GM23338 (cell line): Measurements from ENCODE around the gene CYP46A1. TPM values are rescaled to one million over a fixed set of nuclear protein-coding genes. Genes with fewer than 3 reads are reported as not detected.

Experiments
- ATAC-seq: fragments of 200-7000 bp; cut with Tn5 transposase; 3 replicates; pipeline ENCODE4 v1.9.1; 2020
- DNase-seq: peaks from one replicate; pipeline ENCODE4 v3.0.0-alpha.2; 2015; ENCODE audit warnings: low spot score
- H2AFZ ChIP-seq: fragments of 200-600 bp; sonication (generic); 2 replicates; pipeline ENCODE4 v1.8.0; 2016; ENCODE audit warnings: antibody characterized with exemption, mild to moderate bottlenecking, moderate library complexity
- H3F3A ChIP-seq: fragments of 200-600 bp; sonication (generic); replicated peaks from 2 replicates; pipeline ENCODE4 v1.8.0; 2017; ENCODE audit warnings: antibody characterized with exemption, mixed run types, low read depth
- H3K27ac ChIP-seq: fragments of 200-600 bp; sonication (generic); 2 replicates; pipeline ENCODE4 v1.6.1; 2016; ENCODE audit warnings: low read depth
- H3K27me3 ChIP-seq: fragments of 200-600 bp; sonication (generic); 2 replicates; pipeline ENCODE4 v1.8.0; 2016; ENCODE audit warnings: mild to moderate bottlenecking, mixed run types, moderate library complexity; ENCODE audit not compliant: insufficient read depth
- H3K36me3 ChIP-seq: fragments of 200-600 bp; sonication (generic); 2 replicates; pipeline ENCODE4 v1.8.0; 2016; ENCODE audit warnings: mild to moderate bottlenecking; ENCODE audit not compliant: insufficient read depth
- H3K4me1 ChIP-seq: fragments of 200-600 bp; sonication (generic); 2 replicates; pipeline ENCODE4 v1.8.0; 2016; ENCODE audit warnings: mild to moderate bottlenecking, moderate library complexity; ENCODE audit not compliant: insufficient read depth
- H3K4me2 ChIP-seq: fragments of 200-600 bp; sonication (generic); 2 replicates; pipeline ENCODE4 v1.7.1; 2017; ENCODE audit warnings: mixed run types
- H3K4me3 ChIP-seq: fragments of 200-600 bp; sonication (generic); 2 replicates; pipeline ENCODE4 v1.6.1; 2016; ENCODE audit warnings: mixed run types
- H3K79me2 ChIP-seq: fragments of 200-600 bp; sonication (generic); replicated peaks from 2 replicates; pipeline ENCODE4 v1.8.0; 2017; ENCODE audit warnings: mild to moderate bottlenecking; ENCODE audit not compliant: insufficient read depth
- H3K9me2 ChIP-seq: fragments of 200-600 bp; sonication (generic); 2 replicates; pipeline ENCODE4 v1.8.0; 2017; ENCODE audit not compliant: insufficient read depth
- H4K20me1 ChIP-seq: fragments of 200-600 bp; sonication (generic); replicated peaks from 2 replicates; pipeline ENCODE4 v1.8.0; 2017; ENCODE audit warnings: mild to moderate bottlenecking; ENCODE audit not compliant: insufficient read depth
- H3K27ac Mint-ChIP-seq: 2 replicates; pipeline ENCODE4 v1.8.0; 2020; ENCODE audit warnings: inconsistent platforms, mild to moderate bottlenecking, moderate library complexity, mixed read lengths
- H3K27me3 Mint-ChIP-seq: 3 replicates; pipeline ENCODE4 v1.8.0; 2022; ENCODE audit warnings: low read depth, mild to moderate bottlenecking, moderate library complexity, mixed read lengths, inconsistent platforms; ENCODE audit not compliant: insufficient read depth, poor library complexity
- H3K36me3 Mint-ChIP-seq: 3 replicates; pipeline ENCODE4 v1.8.0; 2021; ENCODE audit warnings: low read depth, mild to moderate bottlenecking, inconsistent platforms, moderate library complexity, mixed read lengths
- H3K4me1 Mint-ChIP-seq: 3 replicates; pipeline ENCODE4 v1.8.0; 2020; ENCODE audit warnings: mild to moderate bottlenecking, inconsistent platforms, mixed read lengths
- H3K4me3 Mint-ChIP-seq: 3 replicates; pipeline ENCODE4 v1.8.0; 2021; ENCODE audit warnings: moderate library complexity, mild to moderate bottlenecking, inconsistent platforms, mixed read lengths
- H3K9me3 Mint-ChIP-seq: 3 replicates; pipeline ENCODE4 v1.8.0; 2020; ENCODE audit warnings: moderate library complexity, mild to moderate bottlenecking, inconsistent platforms, mixed read lengths
- CREB1 ChIP-seq: fragments of 250-450 bp; sonication (Bioruptor Pico); IDR thresholded peaks from 2 replicates; pipeline ENCODE4 v1.5.0; 2020; ENCODE audit warnings: low read depth, mild to moderate bottlenecking, moderate library complexity
- CTCF ChIP-seq, 2 experiments: fragments of 200-600 bp in 1 of 2; sonication (generic) in 1 of 2; conservative IDR thresholded peaks; 2 replicates each; pipeline versions ENCODE4 v1.5.1 to v1.6.1; 2016 to 2017; ENCODE audit warnings: antibody characterized with exemption in 2 of 2, low read depth in 2 of 2, mild to moderate bottlenecking in 2 of 2, moderate library complexity in 1 of 2
- ETS1 ChIP-seq: IDR thresholded peaks from 2 replicates; pipeline ENCODE4 v1.6.1; 2016; ENCODE audit warnings: antibody characterized with exemption
- EZH2 ChIP-seq: fragments of 200-600 bp; sonication (generic); IDR thresholded peaks from one replicate; pipeline ENCODE4 v1.8.0; 2017; ENCODE audit warnings: antibody characterized with exemption, mild to moderate bottlenecking, low read depth; ENCODE audit not compliant: unreplicated experiment
- EZH2phosphoT487 ChIP-seq: fragments of 200-600 bp; sonication (generic); IDR thresholded peaks from one replicate; pipeline ENCODE4 v1.8.1; 2018; ENCODE audit warnings: antibody characterized with exemption; ENCODE audit not compliant: unreplicated experiment
- NANOG ChIP-seq: IDR thresholded peaks from 2 replicates; pipeline ENCODE4 v1.6.1; 2016; ENCODE audit warnings: antibody characterized with exemption, borderline replicate concordance
- POLR2AphosphoS5 ChIP-seq: IDR thresholded peaks from 2 replicates; pipeline ENCODE4 v1.6.1; 2016; ENCODE audit warnings: antibody characterized with exemption, low read depth
- REST ChIP-seq: IDR thresholded peaks from one replicate; pipeline ENCODE4 v1.6.1; 2018; ENCODE audit warnings: antibody characterized with exemption; ENCODE audit not compliant: unreplicated experiment
- ZNF114 ChIP-seq: fragments of 250-450 bp; sonication (Bioruptor Pico); IDR thresholded peaks from 2 replicates; pipeline ENCODE4 v1.5.0; 2020; ENCODE audit warnings: mild to moderate bottlenecking, moderate library complexity
- ZNF331 ChIP-seq: fragments of 250-450 bp; sonication (Bioruptor Pico); IDR thresholded peaks from 2 replicates; pipeline ENCODE4 v1.5.0; 2020; ENCODE audit warnings: low read depth, mild to moderate bottlenecking, moderate library complexity
- ZNF462 ChIP-seq: fragments of 250-450 bp; sonication (Bioruptor Pico); IDR thresholded peaks from 2 replicates; pipeline ENCODE4 v1.5.0; 2020; ENCODE audit warnings: mild to moderate bottlenecking, moderate library complexity
- polyA plus RNA-seq: library from polyadenylated mRNA; unstranded; fragments of >200 nt; fragmentation: Nextera tagmentation; extraction: Ambion mirVana; gene quantifications from 2 replicates; pipeline ENCODE4 v1.2.1, GENCODE V29; 2016
- total RNA-seq: library from RNA; depleted of rRNA; stranded (reverse); fragments of >200 nt; shearing (Covaris generic); gene quantifications from 2 replicates; pipeline ENCODE4 v1.2.3, GENCODE V29; 2014

Gene CYP46A1
- total and polyA plus RNA-seq, 2 experiments from 2014 or later = 0.59 to 0.66 TPM

- Histone ChIP-seq H3K79me2 (no peaks in the 10 kb centered on the region), H3K4me3 (no peak overlapping the region), H3K27me3 (no peaks in the 10 kb centered on the region), H3K27ac (no peak overlapping the region), H3K36me3 (no peaks in the 10 kb centered on the region), H3K4me2 (no peak overlapping the region), H4K20me1 (no peaks in the 10 kb centered on the region), H3K4me1 (no peaks in the 10 kb centered on the region), H2AFZ (no peak overlapping the region), H3K9me2 (no peaks in the 10 kb centered on the region), H3F3A (no peaks in the 10 kb centered on the region)
- ATAC-seq (no peak), DNase-seq (no peak)
- H3K4me1 Mint-ChIP-seq = peaks cover 10% of the 10 kb centered on the region; the same call in 2 of the 3 replicates
- H3K9me3 Mint-ChIP-seq = peaks cover 27% of the 10 kb centered on the region
- no peak overlapping the region for H3K27ac Mint-ChIP-seq
- peaks cover 16% of the 10 kb centered on the region for H3K27me3 Mint-ChIP-seq
- peaks cover 22% of the 10 kb centered on the region; the same call in 2 of the 3 replicates for H3K36me3 Mint-ChIP-seq
- no peak overlapping the region for H3K4me3 Mint-ChIP-seq
- TF ChIP-seq EZH2phosphoT487 = no peak
- TF ChIP-seq ZNF331 (CRISPR knock-in tag) = no peak
- TF ChIP-seq ETS1 = no peak
- TF ChIP-seq ZNF462 (CRISPR knock-in tag) = no peak
- no peak for TF ChIP-seq CREB1
- no peak for TF ChIP-seq POLR2AphosphoS5
- no peak for TF ChIP-seq EZH2
- no peak for TF ChIP-seq REST
- no peak for TF ChIP-seq CTCF (conservative IDR thresholded peaks at IDR 0.05; ENCODE audit: low read depth in 2 of 2)
- no peak for TF ChIP-seq NANOG
- no peak for TF ChIP-seq ZNF114
These were observed 4.1 kb upstream of the CYP46A1 start for GRCh38 chr14:99679996-99680395.
